ENCODE data around the gene MICU1.

DNA sequence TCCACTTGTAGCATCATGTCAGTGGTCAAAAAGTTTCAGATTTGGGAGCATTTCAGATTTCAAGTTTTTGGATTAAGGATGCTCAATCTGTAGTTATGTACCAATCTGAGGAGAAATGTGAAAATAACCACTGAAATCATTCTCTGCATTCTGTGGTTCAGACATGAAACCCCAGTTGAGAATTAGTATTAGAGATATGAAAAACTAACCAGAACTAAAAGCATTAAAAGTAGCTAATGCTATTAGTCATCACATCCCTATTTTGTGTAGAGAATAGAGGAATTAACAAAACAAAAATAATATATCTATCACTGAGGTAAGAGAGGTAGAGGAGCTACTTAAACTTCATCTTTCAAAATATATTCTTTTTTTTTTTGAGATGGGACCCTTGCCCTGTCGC is 28.0 kb downstream of the MICU1 start:
- TF ChIP-seq ARNT (IDR thresholded peaks at IDR 0.05) (no peak), NONO (IDR thresholded peaks at IDR 0.05) (no peak), NONO (CRISPR knock-in tag; conservative IDR thresholded peaks at IDR 0.05) (no peak), ETV5 (CRISPR knock-in tag; IDR thresholded peaks at IDR 0.05; ENCODE audit: borderline replicate concordance) (no peak), EP300 (IDR thresholded peaks at IDR 0.05; ENCODE audit: low read depth in 2 of 2, low read length in 2 of 2) (no peak), EP300 (CRISPR knock-in tag; IDR thresholded peaks at IDR 0.05; ENCODE audit: borderline replicate concordance) (no peak), NFIC (IDR thresholded peaks at IDR 0.05; ENCODE audit: low read length) (no peak)

All from HepG2 (cell line).